Measurements from ENCODE around the gene HSD11B2. TPM values are rescaled to one million over a fixed set of nuclear protein-coding genes. Genes with fewer than 3 reads are reported as not detected.

HSD11B2 gene
- total and polyA plus RNA-seq, 2 of the 4 experiments (the other 2 are of a cell fraction) = 0.26 TPM; not detected in 1

DNA sequence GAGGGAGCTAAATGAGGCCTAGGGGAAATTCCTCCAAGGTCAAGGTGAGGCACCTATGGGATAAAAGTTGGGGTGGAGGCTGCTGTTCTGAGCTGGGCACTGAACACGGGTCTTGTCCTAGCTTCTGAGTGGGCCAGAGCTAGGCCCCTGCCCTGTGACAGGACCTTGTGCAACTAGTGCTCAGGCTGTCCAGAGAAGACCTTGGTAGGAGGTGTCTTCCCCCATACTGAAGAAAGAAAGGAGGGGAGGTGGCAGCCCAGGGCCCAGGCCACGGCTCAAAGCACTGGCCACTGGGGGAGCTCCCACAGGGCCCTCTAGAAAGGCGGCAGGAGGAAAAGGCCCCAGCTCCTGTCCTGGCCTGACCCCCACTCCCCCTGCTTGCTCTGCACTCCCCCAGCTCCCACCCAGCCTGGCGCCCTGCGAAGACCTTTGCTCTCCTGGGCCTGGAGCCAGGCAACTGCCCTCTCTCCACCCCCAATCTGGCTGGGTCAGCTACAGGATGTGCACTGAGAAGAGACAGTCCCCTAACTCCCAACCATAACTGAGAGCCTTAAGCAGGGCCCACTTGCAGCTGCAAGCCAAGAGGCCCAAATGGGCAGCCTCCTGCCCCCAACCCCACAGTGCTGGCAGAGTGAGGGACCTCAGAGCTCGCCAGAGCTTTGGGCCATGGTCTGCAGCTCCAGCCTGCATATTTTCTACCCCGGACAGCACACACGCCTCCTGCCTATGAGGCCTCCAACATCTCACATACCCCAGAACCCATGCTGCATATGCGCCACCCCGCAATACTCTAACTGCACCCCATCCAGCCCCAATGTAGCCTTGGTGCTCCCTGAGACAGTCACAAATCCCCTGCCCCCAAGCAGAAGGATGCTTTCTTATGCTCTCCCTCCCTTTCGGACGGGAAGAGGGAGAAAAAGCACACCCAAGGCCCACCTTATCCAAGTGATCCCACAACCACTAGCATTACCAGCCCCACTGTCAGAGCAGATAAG, 15.3 kb downstream of the HSD11B2 start:
- H3K36me3 ChIP-seq (ENCODE audit: control insufficient read depth, insufficient read depth, low read length) = peaks cover 8% of the 10 kb centered on the region; the same call in 1 of the 2 replicates
- peak overlapping the region; percentile 44; the same call in 1 of the 2 replicates for H3K9ac ChIP-seq (ENCODE audit: low read depth, low read length)
- H3K27ac ChIP-seq (ENCODE audit: insufficient read depth, low read length) = peak overlapping the region; percentile 85; the same call in 1 of the 2 replicates
- peak overlapping the region; percentile 3 for H2AK9ac ChIP-seq (replicated peaks; ENCODE audit: low read depth, low read length, poor library complexity)
- no peaks in the 10 kb centered on the region for H3K9me3 ChIP-seq (ENCODE audit: control insufficient read depth, insufficient read depth, low read length)
- H3K18ac ChIP-seq (ENCODE audit: low read depth, low read length) = peak overlapping the region; percentile 65; the same call in 1 of the 2 replicates
- H2BK5ac ChIP-seq (ENCODE audit: low read depth, low read length, poor library complexity, severe bottlenecking) = no peak overlapping the region
- no peak overlapping the region for H2AFZ ChIP-seq (replicated peaks; ENCODE audit: low read length, poor library complexity)
- H4K5ac ChIP-seq (ENCODE audit: low read depth, low read length) = peak overlapping the region; percentile 41; the same call in 1 of the 2 replicates
- ATAC-seq (ENCODE audit: low read depth) (peak; percentile 2; the same call in 1 of the 2 replicates), DNase-seq (no peak)
- H3K4me2 ChIP-seq (ENCODE audit: low read depth, low read length) = peak overlapping the region; percentile 1; the same call in 1 of the 2 replicates
- no peak overlapping the region for H4K91ac ChIP-seq (ENCODE audit: insufficient read depth, low read depth, low read length)
- CTCF ChIA-PET = interaction anchor here (1.0 to 1.9 kb wide), 2 partner anchors 19 to 186 kb away, joined by 6 to 7 read pairs; no protein-coding TSS in a partner anchor
- no peak overlapping the region; the same call in 1 of the 2 replicates for H2BK120ac ChIP-seq (ENCODE audit: low read depth, low read length)
- H3K4ac ChIP-seq (ENCODE audit: low read depth, low read length) = no peak overlapping the region
- H2AK5ac ChIP-seq (ENCODE audit: low read depth, low read length) = peak overlapping the region; percentile 42
- TF ChIP-seq SMC3 (IDR thresholded peaks at IDR 0.05; ENCODE audit: low read depth, low read length) = no peak
- TF ChIP-seq, protein P1, sequence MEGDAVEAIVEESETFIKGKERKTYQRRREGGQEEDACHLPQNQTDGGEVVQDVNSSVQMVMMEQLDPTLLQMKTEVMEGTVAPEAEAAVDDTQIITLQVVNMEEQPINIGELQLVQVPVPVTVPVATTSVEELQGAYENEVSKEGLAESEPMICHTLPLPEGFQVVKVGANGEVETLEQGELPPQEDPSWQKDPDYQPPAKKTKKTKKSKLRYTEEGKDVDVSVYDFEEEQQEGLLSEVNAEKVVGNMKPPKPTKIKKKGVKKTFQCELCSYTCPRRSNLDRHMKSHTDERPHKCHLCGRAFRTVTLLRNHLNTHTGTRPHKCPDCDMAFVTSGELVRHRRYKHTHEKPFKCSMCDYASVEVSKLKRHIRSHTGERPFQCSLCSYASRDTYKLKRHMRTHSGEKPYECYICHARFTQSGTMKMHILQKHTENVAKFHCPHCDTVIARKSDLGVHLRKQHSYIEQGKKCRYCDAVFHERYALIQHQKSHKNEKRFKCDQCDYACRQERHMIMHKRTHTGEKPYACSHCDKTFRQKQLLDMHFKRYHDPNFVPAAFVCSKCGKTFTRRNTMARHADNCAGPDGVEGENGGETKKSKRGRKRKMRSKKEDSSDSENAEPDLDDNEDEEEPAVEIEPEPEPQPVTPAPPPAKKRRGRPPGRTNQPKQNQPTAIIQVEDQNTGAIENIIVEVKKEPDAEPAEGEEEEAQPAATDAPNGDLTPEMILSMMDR (conservative IDR thresholded peaks at IDR 0.05; ENCODE audit: low read depth, low read length) = 0 out of 2 replicates have a peak, but pooled peaks have one; percentile 13
- H2BK20ac ChIP-seq (ENCODE audit: low read depth, low read length) = no peak overlapping the region
- no peak overlapping the region for H3K14ac ChIP-seq (replicated peaks; ENCODE audit: low read depth, low read length)
- H3K4me1 ChIP-seq (ENCODE audit: control insufficient read depth, insufficient read depth, low read length) = peaks cover 45% of the 10 kb centered on the region
- H3K9me1 ChIP-seq (ENCODE audit: insufficient read depth, low read length) = peaks cover 3% of the 10 kb centered on the region; the same call in 1 of the 2 replicates
- H3K23ac ChIP-seq (ENCODE audit: low read depth, low read length) = peak overlapping the region; percentile 16; the same call in 1 of the 2 replicates
- intact Hi-C loops (cut with micrococcal nuclease) (no loop called here), in situ Hi-C loops (cut with MboI; ENCODE audit: low sequenced_read_pairs) (no loop called here), dilution Hi-C loops (cut with HindIII; ENCODE audit: low sequenced_read_pairs, unreplicated experiment) (no loop called here)
- no peak overlapping the region for H3K56ac ChIP-seq (ENCODE audit: extremely low read depth, insufficient read depth, low read length)
- H4K20me1 ChIP-seq (ENCODE audit: insufficient read depth, low read length) = peaks cover 57% of the 10 kb centered on the region
- no TSS peak for BruUV-seq (replicated peaks)
- H3K27me3 ChIP-seq (ENCODE audit: control insufficient read depth, insufficient read depth, low read length) = no peaks in the 10 kb centered on the region
- H3K4me3 ChIP-seq (ENCODE audit: insufficient read depth, low read depth, low read length) = no peak overlapping the region
- H2BK15ac ChIP-seq (ENCODE audit: low read depth, low read length) = no peak overlapping the region
- H4K8ac ChIP-seq (ENCODE audit: low read depth in 2 of 2, low read length in 2 of 2) = peak overlapping the region in 1 of 2 experiments; percentile 19; a peak in 1 of 4 replicates
- H3K79me1 ChIP-seq (ENCODE audit: low read depth in 1 of 2, low read length in 2 of 2) = peaks cover 0 to 65% of the 10 kb centered on the region in 2 experiments; a peak in 3 of 4 replicates
- POLR2A ChIA-PET (ENCODE audit: unreplicated experiment) = no interaction called here
- 92% methylated on average over 2 of the region's 12 CpGs; no CpG with 5 or more reads in 1 of the 2 experiments for WGBS, 2 experiments (ENCODE audit: extremely low coverage in 2 of 2, insufficient read length in 1 of 2)

Data from IMR-90 (cell line).